Measurements from ENCODE around the gene LMBR1L. TPM values are rescaled to one million over a fixed set of nuclear protein-coding genes. Genes with fewer than 3 reads are reported as not detected.
A peak's percentile ranks its signal among the peaks of the same experiment; 100 is the strongest.

The LMBR1L gene
- total and polyA plus RNA-seq, 2 of the 13 experiments (the other 11 are each of a cell fraction or from before 2014, with no cell fraction given): 12.2 to 65.9 TPM

GRCh38 chr12:49060237-49061156 is 50.1 kb downstream of the LMBR1L start, which contains the start of gene KMT2D (continued):
- no peak for TF ChIP-seq SP5 (CRISPR knock-in tag; IDR thresholded peaks at IDR 0.05; ENCODE audit: borderline replicate concordance, low read depth)
- no peak for TF ChIP-seq HDAC6 (IDR thresholded peaks at IDR 0.05; ENCODE audit: low read depth, low read length)
- peak; percentile 52; the same call in 1 of the 2 replicates for TF ChIP-seq ZNF562 (CRISPR knock-in tag; IDR thresholded peaks at IDR 0.05; ENCODE audit: borderline replicate concordance)
- TF ChIP-seq ZNF570 (CRISPR knock-in tag; IDR thresholded peaks at IDR 0.05; ENCODE audit: borderline replicate concordance): no peak
- TF ChIP-seq BRD4 (CRISPR knock-in tag; IDR thresholded peaks at IDR 0.05): peak; percentile 90
- TF ChIP-seq PCBP2 (optimal IDR thresholded peaks at IDR 0.05; ENCODE audit: low read depth, low read length, poor library complexity, severe bottlenecking): peak; percentile 20
- peak; percentile 44; the same call in 1 of the 2 replicates for TF ChIP-seq FOXJ3 (CRISPR knock-in tag; IDR thresholded peaks at IDR 0.05; ENCODE audit: borderline replicate concordance)
- TF ChIP-seq ZNF260 (CRISPR knock-in tag; IDR thresholded peaks at IDR 0.05; ENCODE audit: borderline replicate concordance, low read depth): no peak
- no peak for TF ChIP-seq POLR2AphosphoS2 (IDR thresholded peaks at IDR 0.05; ENCODE audit: low read depth, low read length)
- TF ChIP-seq SAP130 (CRISPR knock-in tag; IDR thresholded peaks at IDR 0.05; ENCODE audit: low read depth): peak; percentile 96
- peak; percentile 89; the same call in 1 of the 2 replicates for TF ChIP-seq KAT7 (CRISPR knock-in tag; IDR thresholded peaks at IDR 0.05; ENCODE audit: borderline replicate concordance)
- TF ChIP-seq PTBP1 (IDR thresholded peaks at IDR 0.05; ENCODE audit: low read depth, low read length, poor library complexity, severe bottlenecking): peak; percentile 16
- TF ChIP-seq ZNF746 (CRISPR knock-in tag; IDR thresholded peaks at IDR 0.05): peak; percentile 84; the same call in 1 of the 2 replicates
- 0 out of 2 replicates have a peak, but pooled peaks have one; percentile 59 for TF ChIP-seq ARID2 (CRISPR knock-in tag; IDR thresholded peaks at IDR 0.05; ENCODE audit: borderline replicate concordance)
- TF ChIP-seq MXD3 (CRISPR knock-in tag; IDR thresholded peaks at IDR 0.05): peak; percentile 78; the same call in 1 of the 2 replicates
- peak; percentile 87 for TF ChIP-seq ARNT2 (CRISPR knock-in tag; IDR thresholded peaks at IDR 0.05; ENCODE audit: low read depth)
- TF ChIP-seq FOXA3 (CRISPR knock-in tag; IDR thresholded peaks at IDR 0.05): peak; percentile 60
- TF ChIP-seq ELF4 (CRISPR knock-in tag; IDR thresholded peaks at IDR 0.05; ENCODE audit: borderline replicate concordance): 0 out of 2 replicates have a peak, but pooled peaks have one; percentile 11
- no peak for TF ChIP-seq ZNF253 (CRISPR knock-in tag; IDR thresholded peaks at IDR 0.05; ENCODE audit: borderline replicate concordance)
- peak; percentile 57; the same call in 1 of the 2 replicates for TF ChIP-seq AHDC1 (CRISPR knock-in tag; IDR thresholded peaks at IDR 0.05; ENCODE audit: borderline replicate concordance)
- TF ChIP-seq NCOA1 (CRISPR knock-in tag; IDR thresholded peaks at IDR 0.05): peak; percentile 84; the same call in 1 of the 2 replicates
- TF ChIP-seq SETDB1 (CRISPR knock-in tag; IDR thresholded peaks at IDR 0.05; ENCODE audit: borderline replicate concordance): 0 out of 2 replicates have a peak, but pooled peaks have one; percentile 16
- TF ChIP-seq PAX8 (CRISPR knock-in tag; IDR thresholded peaks at IDR 0.05; ENCODE audit: borderline replicate concordance): peak; percentile 40; the same call in 1 of the 2 replicates
